Adrenal gland (tissue), 12 donors: ENCODE measurements around the gene BZW1. TPM values are rescaled to one million over a fixed set of nuclear protein-coding genes. Genes with fewer than 3 reads are reported as not detected.
A peak's percentile ranks its signal among the peaks of the same experiment; 100 is the strongest.
"Not testable (repeated sequence)": the region's sequence is repeated elsewhere in the genome, so short reads cannot be mapped to it uniquely, and the experiment has no call there.

Experiments used
- DNase-seq, 7 donors: peaks; one replicate each; pipeline ENCODE4 v3.0.0-alpha.2; 2019 to 2020
- H3K27ac ChIP-seq, 5 donors: fragments of 200-600 bp; sonication (generic) in 4 of 5; 1 replicate in 3 of 5; 2 replicates in 2 of 5; pipeline versions ENCODE4 v1.5.1 to v1.8.0; 2016 to 2020; ENCODE audit warnings: mild to moderate bottlenecking in 1 of 5
- H3K27me3 ChIP-seq: fragments of 200-600 bp; 2 replicates; pipeline ENCODE4 v1.8.0; 2021
- H3K36me3 ChIP-seq, 2 donors: fragments of 200-600 bp; replicated peaks in 1 of 2; 1 replicate in 1 of 2; 2 replicates in 1 of 2; pipeline versions ENCODE4 v1.5.1 to v1.8.0; 2018 to 2022
- H3K4me1 ChIP-seq, 2 donors: fragments of 200-600 bp; replicated peaks in 1 of 2; 1 replicate in 1 of 2; 2 replicates in 1 of 2; pipeline versions ENCODE4 v1.5.1 to v1.8.0; 2018 to 2021
- H3K4me3 ChIP-seq, 4 donors: fragments of 200-600 bp; sonication (generic) in 3 of 4; one replicate each; pipeline ENCODE4 v1.5.1; 2016 to 2018
- H3K9me3 ChIP-seq, 3 donors: fragments of 200-600 bp; sonication (generic) in 1 of 3; replicated peaks in 1 of 3; 1 replicate in 2 of 3; 2 replicates in 1 of 3; pipeline versions ENCODE4 v1.5.1 to v1.8.0; 2016 to 2021
- CTCF ChIP-seq, 6 experiments: fragments of 450-650 bp in 4 of 6; fragments of 200-600 bp in 2 of 6; sonication (generic) in 1 of 6; IDR thresholded peaks; 1 replicate in 5 of 6; 2 replicates in 1 of 6; pipeline versions ENCODE4 v1.5.1 to v1.8.0; 2016 to 2021; ENCODE audit warnings: antibody characterized with exemption in 6 of 6, mild to moderate bottlenecking in 2 of 6, moderate library complexity in 1 of 6
- POLR2A ChIP-seq, 2 donors: fragments of 450-650 bp; IDR thresholded peaks; one replicate each; pipeline ENCODE4 v1.6.1; 2017; ENCODE audit warnings: antibody characterized with exemption in 2 of 2, mild to moderate bottlenecking in 2 of 2, moderate library complexity in 1 of 2
- WGBS, 4 donors: extraction: QIAGEN DNeasy Blood & Tissue Kit in 2 of 4; methylation state at CpG; one replicate each; pipeline versions ENCODE4 v1.1.5 to v1.1.7; 2013 to 2017; 5-methylcytosine and 5-hydroxymethylcytosine counted together
- intact Hi-C, 2 donors: fragments of 100-400 bp; cut with DNase I; formaldehyde crosslinking; loops; one replicate each; pipeline versions ENCODE4 v1.14.1 to v1.15.0; 2022 to 2023
- polyA plus RNA-seq, 3 donors: library from polyadenylated mRNA; stranded (reverse); fragments of 200-250 nt in 2 of 3; fragments of 350-450 nt in 1 of 3; fragmentation: Illumina TruSeq in 1 of 3; extraction: RNeasy Lipid Tissue Mini Kit (QIAGEN cat#74804) in 1 of 3; gene quantifications; one replicate each; pipeline ENCODE4 v1.2.3, GENCODE V29; 2013 to 2014
- total RNA-seq, 9 donors: library from RNA; depleted of rRNA in 4 of 9; stranded (reverse); fragments of >200 nt in 4 of 9; fragments of 120-200 nt in 1 of 9; fragmentation: NEBNext Ultra II Directional in 1 of 9; extraction: Animal tissue kit (Norgen Biotek cat#: 25700) in 1 of 9; gene quantifications; one replicate each; pipeline versions ENCODE4 v1.1.0 to v1.2.4, GENCODE V29; 2013 to 2023
- donor health status: healthy with polysubstance abuse.
- donor health status: Bipolar disorder and iron deficiency.
- donor health status: DM: yes; HTN: yes; CAD: no.
- donor health status: DM: no; HTN: no; CAD: no.
- donor health status: DM: no; HTN: no; CAD: no.
- donor health status: DM: yes; HTN: yes; CAD: no.

The BZW1 gene
- total and polyA plus RNA-seq, 12 donors = 28.4 to 631 (median 193) TPM

- H3K9me3 ChIP-seq = no peaks in the 10 kb centered on the region
- DNase-seq = no peak
- intact Hi-C loops = no loop called here
- peaks cover 11 to 18% of the 10 kb centered on the region in 2 donors for H3K4me1 ChIP-seq
- H3K27me3 ChIP-seq = no peaks in the 10 kb centered on the region
- TF ChIP-seq CTCF (IDR thresholded peaks at IDR 0.05) (no peak), POLR2A (IDR thresholded peaks at IDR 0.05) (no peak)
- 85 to 93% (median 90%) methylated on average over 2 of the region's 2 CpGs for WGBS, 4 donors
- no peak overlapping the region for H3K4me3 ChIP-seq
- H3K36me3 ChIP-seq = no peaks in the 10 kb centered on the region
- H3K27ac ChIP-seq = no peak overlapping the region
Measured at GRCh38 chr2:200800458-200800857, 11.3 kb upstream of the BZW1 start.

- not testable (repeated sequence) for H3K36me3 ChIP-seq
- no CpG with 5 or more reads among the region's 1 CpG for WGBS, 4 donors
Measured at GRCh38 chr2:200801431-200801830, 10.3 kb upstream of the BZW1 start.

GRCh38 chr2:200809506-200810251 is 2.0 kb upstream of the BZW1 start:
- WGBS, 4 donors = 82 to 87% (median 83%) methylated on average over 7 of the region's 7 CpGs
- Histone ChIP-seq H3K4me1 (peaks cover 5 to 34% of the 10 kb centered on the region in 2 donors), H3K9me3 (no peaks in the 10 kb centered on the region), H3K36me3 (peaks cover 0 to 8% of the 10 kb centered on the region in 2 donors), H3K4me3 (no peak overlapping the region), H3K27ac (peak overlapping the region in 4 of 5 donors; percentile 95 to 99 (median 96)), H3K27me3 (no peaks in the 10 kb centered on the region)
- no peak for TF ChIP-seq CTCF (IDR thresholded peaks at IDR 0.05)
- intact Hi-C loops = loop anchor here in 1 of 2 donors (10.0 kb wide), 1 partner anchor 95 kb away; no protein-coding TSS in a partner anchor
- no peak for DNase-seq

More at GRCh38 chr2:200801431-200801830, 10.3 kb upstream of the BZW1 start:
- H3K9me3 ChIP-seq, H3K27me3 ChIP-seq, H3K27ac ChIP-seq, H3K4me3 ChIP-seq, DNase-seq, intact Hi-C loops: not testable (repeated sequence)
- H3K4me1 ChIP-seq = peaks cover 11 to 13% of the 10 kb centered on the region in 2 donors

- TF ChIP-seq POLR2A (IDR thresholded peaks at IDR 0.05) (no peak), CTCF (IDR thresholded peaks at IDR 0.05) (no peak)
- H3K36me3 ChIP-seq = peaks cover 0 to 16% of the 10 kb centered on the region in 2 donors
- H3K4me1 ChIP-seq = peaks cover 5 to 42% of the 10 kb centered on the region in 2 donors
- H3K9me3 ChIP-seq = no peaks in the 10 kb centered on the region
- peak in 2 of 7 donors; percentile 27 to 33 for DNase-seq
- H3K27me3 ChIP-seq = no peaks in the 10 kb centered on the region
- peak overlapping the region; percentile 95 to 99 (median 96) for H3K27ac ChIP-seq
- peak overlapping the region in 1 of 4 donors; percentile 80 for H3K4me3 ChIP-seq
- 28 to 45% (median 37%) methylated on average over 6 of the region's 6 CpGs for WGBS, 4 donors
- intact Hi-C loops = loop anchor here in 1 of 2 donors (10.0 kb wide), 1 partner anchor 96 kb away; no protein-coding TSS in a partner anchor
Measured at GRCh38 chr2:200810252-200810997, 1.3 kb upstream of the BZW1 start.
